ENCODE results near the gene TMEM201.

DNA sequence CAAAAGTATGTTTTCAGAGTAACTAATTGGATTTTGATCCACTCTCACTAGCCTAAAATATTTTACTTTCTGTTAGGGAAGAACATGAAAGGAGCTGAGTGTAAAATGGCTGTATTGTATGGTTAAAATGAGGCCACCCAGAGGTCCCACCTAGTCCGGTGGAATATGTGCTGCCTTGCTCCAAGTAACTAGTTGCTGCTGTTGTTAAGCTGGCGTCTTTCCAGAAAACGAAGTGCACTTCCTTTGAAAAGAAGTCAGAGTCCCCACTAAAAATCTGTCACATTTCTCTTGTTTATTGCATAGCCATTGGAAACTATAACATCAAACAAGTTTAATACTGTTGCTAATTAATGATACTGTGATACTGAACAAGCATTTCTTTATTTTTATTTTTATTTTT, 46.3 kb upstream of the TMEM201 start:
- TF ChIP-seq, protein P1, sequence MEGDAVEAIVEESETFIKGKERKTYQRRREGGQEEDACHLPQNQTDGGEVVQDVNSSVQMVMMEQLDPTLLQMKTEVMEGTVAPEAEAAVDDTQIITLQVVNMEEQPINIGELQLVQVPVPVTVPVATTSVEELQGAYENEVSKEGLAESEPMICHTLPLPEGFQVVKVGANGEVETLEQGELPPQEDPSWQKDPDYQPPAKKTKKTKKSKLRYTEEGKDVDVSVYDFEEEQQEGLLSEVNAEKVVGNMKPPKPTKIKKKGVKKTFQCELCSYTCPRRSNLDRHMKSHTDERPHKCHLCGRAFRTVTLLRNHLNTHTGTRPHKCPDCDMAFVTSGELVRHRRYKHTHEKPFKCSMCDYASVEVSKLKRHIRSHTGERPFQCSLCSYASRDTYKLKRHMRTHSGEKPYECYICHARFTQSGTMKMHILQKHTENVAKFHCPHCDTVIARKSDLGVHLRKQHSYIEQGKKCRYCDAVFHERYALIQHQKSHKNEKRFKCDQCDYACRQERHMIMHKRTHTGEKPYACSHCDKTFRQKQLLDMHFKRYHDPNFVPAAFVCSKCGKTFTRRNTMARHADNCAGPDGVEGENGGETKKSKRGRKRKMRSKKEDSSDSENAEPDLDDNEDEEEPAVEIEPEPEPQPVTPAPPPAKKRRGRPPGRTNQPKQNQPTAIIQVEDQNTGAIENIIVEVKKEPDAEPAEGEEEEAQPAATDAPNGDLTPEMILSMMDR (conservative IDR thresholded peaks at IDR 0.05; ENCODE audit: low read length), result no peak
- TF ChIP-seq EZH2phosphoT487 (IDR thresholded peaks at IDR 0.05; ENCODE audit: borderline replicate concordance, low read depth, low read length), result no peak

Data from OCI-LY7 (cell line).